Hindlimb muscle (tissue), 1 donor: ENCODE results near the gene TGFBI. TPM values are rescaled to one million over a fixed set of nuclear protein-coding genes. Genes with fewer than 3 reads are reported as not detected.

ENCODE experiments used
- DNase-seq: peaks from one replicate; pipeline ENCODE4 v3.0.0-alpha.2; 2013
- polyA plus RNA-seq: library from polyadenylated mRNA; unstranded; fragments of 120-200 nt; gene quantifications from one replicate; pipeline ENCODE4 v1.2.1, GENCODE V29; 2013; ENCODE audit not compliant: insufficient read length

Gene TGFBI
- polyA plus RNA-seq, 1 donor = 148 TPM

GRCh38 chr5:136004436-136004835, 24.4 kb upstream of the TGFBI start:
- DNase-seq = no peak

GRCh38 chr5:136005476-136005875, 23.3 kb upstream of the TGFBI start:
- DNase-seq = no peak

- no peak for DNase-seq
Observed at GRCh38 chr5:136006164-136006563, 22.6 kb upstream of the TGFBI start.

GRCh38 chr5:136006761-136007251, 22.0 kb upstream of the TGFBI start:
- DNase-seq = no peak

GRCh38 chr5:136007271-136007670, 21.5 kb upstream of the TGFBI start:
- DNase-seq = no peak

GRCh38 chr5:136011414-136012001, 17.3 kb upstream of the TGFBI start:
- DNase-seq = no peak

GRCh38 chr5:136012041-136012804, 16.6 kb upstream of the TGFBI start:
- DNase-seq = no peak

- DNase-seq = no peak
Observed at GRCh38 chr5:136013559-136013958, 15.2 kb upstream of the TGFBI start.

- DNase-seq = peak; percentile 64
Observed at GRCh38 chr5:136014049-136015002, 14.5 kb upstream of the TGFBI start.

- DNase-seq = no peak
Observed at GRCh38 chr5:136015003-136015375, 13.8 kb upstream of the TGFBI start.

- DNase-seq = no peak
Observed at GRCh38 chr5:136015966-136016650, 12.7 kb upstream of the TGFBI start.

GRCh38 chr5:136016945-136017530, 11.8 kb upstream of the TGFBI start:
- no peak for DNase-seq

- DNase-seq = peak; percentile 92
Observed at GRCh38 chr5:136018814-136019783, 9.7 kb upstream of the TGFBI start.

- no peak for DNase-seq
Observed at GRCh38 chr5:136020001-136020382, 8.8 kb upstream of the TGFBI start.

- no peak for DNase-seq
Observed at GRCh38 chr5:136020383-136021015, 8.3 kb upstream of the TGFBI start.

GRCh38 chr5:136021016-136021405, 7.8 kb upstream of the TGFBI start:
- DNase-seq = no peak

GRCh38 chr5:136022965-136023364, 5.8 kb upstream of the TGFBI start:
- no peak for DNase-seq

GRCh38 chr5:136023958-136024541, 4.7 kb upstream of the TGFBI start:
- DNase-seq = no peak

- no peak for DNase-seq
Observed at GRCh38 chr5:136025900-136026299, 2.9 kb upstream of the TGFBI start.

GRCh38 chr5:136026636-136027035, 2.2 kb upstream of the TGFBI start:
- DNase-seq = no peak
